ENCODE measurements around the gene GSN. TPM values are rescaled to one million over a fixed set of nuclear protein-coding genes. Genes with fewer than 3 reads are reported as not detected.

The GSN gene
- total and polyA plus RNA-seq, 2 of the 13 experiments (the other 11 are each of a cell fraction or from before 2014, with no cell fraction given), result 294 to 307 TPM

- TF ChIP-seq ZBTB49 (CRISPR knock-in tag; IDR thresholded peaks at IDR 0.05; ENCODE audit: borderline replicate concordance) (no peak), ZFX (CRISPR knock-in tag; IDR thresholded peaks at IDR 0.05; ENCODE audit: low read depth) (peak; percentile 77), ZNF451 (CRISPR knock-in tag; IDR thresholded peaks at IDR 0.05) (no peak), TAF15 (IDR thresholded peaks at IDR 0.05; ENCODE audit: low read depth, low read length, poor library complexity, severe bottlenecking) (no peak), ZNF235 (CRISPR knock-in tag; IDR thresholded peaks at IDR 0.05; ENCODE audit: borderline replicate concordance) (no peak), KDM3A (CRISPR knock-in tag; IDR thresholded peaks at IDR 0.05; ENCODE audit: low read depth) (no peak), RELA (CRISPR knock-in tag; IDR thresholded peaks at IDR 0.05) (no peak), CENPT (CRISPR knock-in tag; IDR thresholded peaks at IDR 0.05; ENCODE audit: low read depth) (no peak), TBX2 (CRISPR knock-in tag; IDR thresholded peaks at IDR 0.05; ENCODE audit: borderline replicate concordance) (peak; percentile 35; the same call in 1 of the 2 replicates), NFKBIZ (CRISPR knock-in tag; IDR thresholded peaks at IDR 0.05) (no peak), SRSF4 (IDR thresholded peaks at IDR 0.05; ENCODE audit: low read depth, low read length, poor library complexity, severe bottlenecking) (no peak), NR2F6 (IDR thresholded peaks at IDR 0.05) (peak; percentile 94), NR2F6 (CRISPR knock-in tag; IDR thresholded peaks at IDR 0.05) (peak; percentile 95), ZNF792 (CRISPR knock-in tag; IDR thresholded peaks at IDR 0.05) (no peak), BRCA1 (CRISPR knock-in tag; IDR thresholded peaks at IDR 0.05) (no peak), ZNF788 (CRISPR knock-in tag; IDR thresholded peaks at IDR 0.05; ENCODE audit: borderline replicate concordance) (peak; percentile 39; the same call in 1 of the 2 replicates), ZSCAN29 (CRISPR knock-in tag; conservative IDR thresholded peaks at IDR 0.05) (no peak), ZEB1 (IDR thresholded peaks at IDR 0.05; ENCODE audit: insufficient replicate concordance, low read depth) (no peak), ZNF770 (CRISPR knock-in tag; IDR thresholded peaks at IDR 0.05) (peak; percentile 56), LRRFIP1 (CRISPR knock-in tag; conservative IDR thresholded peaks at IDR 0.05) (no peak), HNF1B (CRISPR knock-in tag; IDR thresholded peaks at IDR 0.05) (peak; percentile 73), BCL6 (CRISPR knock-in tag; IDR thresholded peaks at IDR 0.05) (peak; percentile 61)
Measured at GRCh38 chr9:121298016-121298538, 30.1 kb downstream of the GSN start (continued).

All from HepG2 (cell line).